Measurements from ENCODE around the gene SPATA3.

DNA sequence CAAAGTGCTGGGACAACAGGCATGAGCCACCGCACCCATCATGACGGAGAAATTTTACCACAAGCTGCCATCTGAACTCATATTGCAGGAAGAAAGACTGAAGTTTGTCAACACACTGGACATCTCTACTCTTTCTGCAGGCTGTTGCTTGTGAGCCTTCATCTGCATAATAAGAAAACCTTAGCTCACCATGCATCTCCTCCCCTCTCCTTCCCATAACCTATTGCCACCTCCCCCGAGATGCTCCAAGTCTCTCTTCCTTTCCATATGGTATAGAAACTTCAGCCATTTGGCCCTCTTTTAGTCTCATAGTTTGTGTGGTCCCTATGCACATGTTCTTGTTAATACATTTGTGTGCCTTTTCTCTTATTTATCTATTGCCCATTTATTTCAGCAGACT is 22.3 kb downstream of the SPATA3 start:
- TF ChIP-seq, protein P1, sequence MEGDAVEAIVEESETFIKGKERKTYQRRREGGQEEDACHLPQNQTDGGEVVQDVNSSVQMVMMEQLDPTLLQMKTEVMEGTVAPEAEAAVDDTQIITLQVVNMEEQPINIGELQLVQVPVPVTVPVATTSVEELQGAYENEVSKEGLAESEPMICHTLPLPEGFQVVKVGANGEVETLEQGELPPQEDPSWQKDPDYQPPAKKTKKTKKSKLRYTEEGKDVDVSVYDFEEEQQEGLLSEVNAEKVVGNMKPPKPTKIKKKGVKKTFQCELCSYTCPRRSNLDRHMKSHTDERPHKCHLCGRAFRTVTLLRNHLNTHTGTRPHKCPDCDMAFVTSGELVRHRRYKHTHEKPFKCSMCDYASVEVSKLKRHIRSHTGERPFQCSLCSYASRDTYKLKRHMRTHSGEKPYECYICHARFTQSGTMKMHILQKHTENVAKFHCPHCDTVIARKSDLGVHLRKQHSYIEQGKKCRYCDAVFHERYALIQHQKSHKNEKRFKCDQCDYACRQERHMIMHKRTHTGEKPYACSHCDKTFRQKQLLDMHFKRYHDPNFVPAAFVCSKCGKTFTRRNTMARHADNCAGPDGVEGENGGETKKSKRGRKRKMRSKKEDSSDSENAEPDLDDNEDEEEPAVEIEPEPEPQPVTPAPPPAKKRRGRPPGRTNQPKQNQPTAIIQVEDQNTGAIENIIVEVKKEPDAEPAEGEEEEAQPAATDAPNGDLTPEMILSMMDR (IDR thresholded peaks at IDR 0.05; ENCODE audit: low read depth, low read length), result no peak
- no peak for TF ChIP-seq EZH2phosphoT487 (IDR thresholded peaks at IDR 0.05; ENCODE audit: low read depth)
